Nephron (organoid): ENCODE data around the gene CST8.

Source experiments
- H3K27ac Mint-ChIP-seq, 3 experiments: 2 replicates each; pipeline ENCODE4 v1.8.0; 2020; ENCODE audit warnings: mixed read lengths in 3 of 3, mild to moderate bottlenecking in 2 of 3, moderate library complexity in 1 of 3
- H3K27me3 Mint-ChIP-seq: 2 replicates; pipeline ENCODE4 v1.8.0; 2021; ENCODE audit warnings: low read depth, mild to moderate bottlenecking, moderate library complexity, mixed read lengths
- H3K36me3 Mint-ChIP-seq: 2 replicates; pipeline ENCODE4 v1.8.0; 2020; ENCODE audit warnings: low read depth, mixed read lengths
- H3K4me1 Mint-ChIP-seq: 2 replicates; pipeline ENCODE4 v1.8.0; 2020; ENCODE audit warnings: mixed read lengths
- H3K4me3 Mint-ChIP-seq, 3 experiments: 2 replicates each; pipeline ENCODE4 v1.8.0; 2020; ENCODE audit warnings: mild to moderate bottlenecking in 3 of 3, mixed read lengths in 3 of 3, moderate library complexity in 2 of 3
- H3K9me3 Mint-ChIP-seq: 2 replicates; pipeline ENCODE4 v1.8.0; 2020; ENCODE audit warnings: mixed read lengths
- CTCF ChIP-seq, 3 experiments: fragments of 200-600 bp; sonication (generic); IDR thresholded peaks; one replicate each; pipeline ENCODE4 v1.5.0; 2021; ENCODE audit warnings: antibody characterized with exemption in 3 of 3; ENCODE audit not compliant: unreplicated experiment in 3 of 3

Gene CST8

GRCh38 chr20:23536328-23536974 lies 45.5 kb downstream of the CST8 start:
- H3K27me3 Mint-ChIP-seq, result peaks cover 3% of the 10 kb centered on the region
- no peaks in the 10 kb centered on the region for H3K36me3 Mint-ChIP-seq
- H3K4me1 Mint-ChIP-seq, result no peaks in the 10 kb centered on the region
- no peak for TF ChIP-seq CTCF (IDR thresholded peaks at IDR 0.05; ENCODE audit: unreplicated experiment in 3 of 3)
- H3K9me3 Mint-ChIP-seq, result no peaks in the 10 kb centered on the region
- no peak overlapping the region for H3K4me3 Mint-ChIP-seq
- no peak overlapping the region for H3K27ac Mint-ChIP-seq

GRCh38 chr20:23537030-23537429 lies 46.1 kb downstream of the CST8 start:
- Mint-ChIP-seq H3K36me3 (no peaks in the 10 kb centered on the region), H3K4me1 (no peaks in the 10 kb centered on the region), H3K27me3 (peaks cover 3% of the 10 kb centered on the region), H3K4me3 (no peak overlapping the region), H3K27ac (no peak overlapping the region), H3K9me3 (no peaks in the 10 kb centered on the region)
- no peak for TF ChIP-seq CTCF (IDR thresholded peaks at IDR 0.05; ENCODE audit: unreplicated experiment in 3 of 3)

- Mint-ChIP-seq H3K36me3 (no peaks in the 10 kb centered on the region), H3K4me3 (no peak overlapping the region), H3K4me1 (no peaks in the 10 kb centered on the region), H3K27ac (no peak overlapping the region), H3K9me3 (no peaks in the 10 kb centered on the region), H3K27me3 (peaks cover 3% of the 10 kb centered on the region)
- no peak for TF ChIP-seq CTCF (IDR thresholded peaks at IDR 0.05; ENCODE audit: unreplicated experiment in 3 of 3)
These were observed 49.7 kb downstream of the CST8 start for GRCh38 chr20:23540624-23541023.

GRCh38 chr20:23541330-23541729 lies 50.4 kb downstream of the CST8 start:
- Mint-ChIP-seq H3K27me3 (peaks cover 3% of the 10 kb centered on the region), H3K4me3 (no peak overlapping the region), H3K9me3 (no peaks in the 10 kb centered on the region), H3K36me3 (no peaks in the 10 kb centered on the region), H3K4me1 (no peaks in the 10 kb centered on the region), H3K27ac (no peak overlapping the region)
- no peak for TF ChIP-seq CTCF (IDR thresholded peaks at IDR 0.05; ENCODE audit: unreplicated experiment in 3 of 3)

- TF ChIP-seq CTCF (IDR thresholded peaks at IDR 0.05; ENCODE audit: unreplicated experiment in 3 of 3), result no peak
- no peak overlapping the region for H3K27ac Mint-ChIP-seq
- H3K27me3 Mint-ChIP-seq, result peaks cover 3% of the 10 kb centered on the region
- no peaks in the 10 kb centered on the region for H3K4me1 Mint-ChIP-seq
- H3K9me3 Mint-ChIP-seq, result no peaks in the 10 kb centered on the region
- H3K4me3 Mint-ChIP-seq, result no peak overlapping the region
- H3K36me3 Mint-ChIP-seq, result no peaks in the 10 kb centered on the region
These were observed 50.9 kb downstream of the CST8 start for GRCh38 chr20:23541776-23542175.

GRCh38 chr20:23542801-23543200 lies 51.9 kb downstream of the CST8 start:
- H3K4me1 Mint-ChIP-seq, result no peaks in the 10 kb centered on the region
- peaks cover 3% of the 10 kb centered on the region for H3K27me3 Mint-ChIP-seq
- H3K9me3 Mint-ChIP-seq, result no peaks in the 10 kb centered on the region
- H3K36me3 Mint-ChIP-seq, result no peaks in the 10 kb centered on the region
- no peak for TF ChIP-seq CTCF (IDR thresholded peaks at IDR 0.05; ENCODE audit: unreplicated experiment in 3 of 3)
- H3K27ac Mint-ChIP-seq, result no peak overlapping the region
- H3K4me3 Mint-ChIP-seq, result no peak overlapping the region
